Measurements from ENCODE around the gene NAV2.
A peak's percentile ranks its signal among the peaks of the same experiment; 100 is the strongest.
"Not testable (repeated sequence)": the region's sequence is repeated elsewhere in the genome, so short reads cannot be mapped to it uniquely, and the experiment has no call there.

NAV2 gene

GRCh38 chr11:19917069-19917468, 204.4 kb downstream of the NAV2 start:
- DNase-seq = peak in 5 of 56 donors; percentile 17 to 53 (median 20)

DNA sequence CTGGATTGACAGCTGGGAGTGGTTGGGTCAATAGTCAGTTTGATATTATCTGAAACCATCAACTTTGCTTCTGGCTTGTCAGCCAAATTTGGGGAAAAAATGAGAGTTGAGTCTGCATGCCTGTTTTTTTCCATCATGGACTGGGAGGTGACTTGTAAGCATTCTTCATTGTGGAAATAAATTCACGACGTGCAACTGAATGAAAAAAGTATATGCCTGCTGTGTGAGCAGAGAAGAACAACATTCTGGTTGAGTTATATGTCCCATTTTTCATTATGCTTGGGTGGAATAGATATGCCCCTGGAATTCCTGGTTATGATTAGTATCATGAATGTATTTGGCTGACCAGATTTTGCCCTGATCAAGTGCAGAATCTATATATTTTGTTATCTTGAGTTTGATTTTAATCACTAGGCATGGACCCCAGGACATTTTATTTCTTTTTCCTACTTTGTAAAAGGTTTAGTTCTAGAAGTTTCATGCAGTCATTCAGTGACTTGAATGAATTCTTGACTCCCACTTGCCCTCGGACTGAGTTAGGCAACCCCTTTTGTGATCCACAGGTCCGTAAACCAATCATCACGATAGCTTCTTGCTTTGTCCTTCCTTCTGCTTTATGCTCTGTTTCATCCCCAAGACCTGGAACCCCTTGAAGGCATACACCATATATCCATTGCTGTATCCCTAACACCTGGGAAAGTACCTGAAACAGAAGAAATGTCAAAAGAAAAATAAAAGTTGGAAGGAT, 205.8 kb downstream of the NAV2 start:
- DNase-seq = no peak

DNA sequence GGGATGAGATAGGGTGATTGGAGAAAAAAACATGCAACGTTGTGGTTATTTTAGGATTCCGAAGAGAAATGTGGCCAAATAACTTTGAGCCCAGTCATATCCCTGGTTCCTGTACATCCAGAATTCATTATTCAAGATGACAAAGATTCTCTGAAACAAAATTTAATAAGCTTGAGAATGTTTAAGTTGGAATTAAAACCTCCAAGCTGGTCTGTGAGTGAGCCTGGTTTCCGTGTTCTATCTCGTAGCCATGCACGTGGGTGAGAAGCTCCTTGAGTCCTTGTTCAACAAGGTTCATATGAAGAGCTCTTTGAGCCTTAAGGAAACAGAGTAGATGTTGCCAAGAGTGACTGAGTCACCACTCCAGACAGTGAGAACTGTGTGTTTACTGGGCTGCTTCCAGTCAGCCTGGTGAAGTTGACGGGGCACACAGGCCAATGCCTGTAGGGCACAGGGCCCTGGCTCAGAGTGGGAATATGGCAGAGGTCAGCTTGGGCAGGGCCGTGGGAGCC, 206.5 kb downstream of the NAV2 start:
- peak in 5 of 56 donors; percentile 5 to 76 (median 20) for DNase-seq

DNA sequence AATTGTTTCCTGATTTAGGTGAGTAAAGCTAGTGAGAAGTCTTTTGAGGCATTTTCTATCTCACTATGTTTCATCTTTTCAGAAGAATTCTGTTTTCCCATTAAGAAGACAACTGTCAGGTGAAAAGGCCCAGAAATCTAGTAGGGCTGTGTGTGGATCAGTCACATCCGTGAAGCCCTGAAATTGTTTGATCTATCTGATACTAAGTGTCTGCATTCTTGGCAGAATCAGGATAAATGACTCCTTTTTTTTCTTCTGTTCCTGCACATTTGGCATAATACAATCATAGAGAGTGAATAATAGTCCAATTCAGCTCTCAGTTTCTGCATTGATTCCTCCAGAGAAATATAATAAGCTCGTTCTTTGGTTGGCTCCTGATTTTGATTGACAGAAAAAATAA, 208.3 kb downstream of the NAV2 start:
- no peak for DNase-seq

DNA sequence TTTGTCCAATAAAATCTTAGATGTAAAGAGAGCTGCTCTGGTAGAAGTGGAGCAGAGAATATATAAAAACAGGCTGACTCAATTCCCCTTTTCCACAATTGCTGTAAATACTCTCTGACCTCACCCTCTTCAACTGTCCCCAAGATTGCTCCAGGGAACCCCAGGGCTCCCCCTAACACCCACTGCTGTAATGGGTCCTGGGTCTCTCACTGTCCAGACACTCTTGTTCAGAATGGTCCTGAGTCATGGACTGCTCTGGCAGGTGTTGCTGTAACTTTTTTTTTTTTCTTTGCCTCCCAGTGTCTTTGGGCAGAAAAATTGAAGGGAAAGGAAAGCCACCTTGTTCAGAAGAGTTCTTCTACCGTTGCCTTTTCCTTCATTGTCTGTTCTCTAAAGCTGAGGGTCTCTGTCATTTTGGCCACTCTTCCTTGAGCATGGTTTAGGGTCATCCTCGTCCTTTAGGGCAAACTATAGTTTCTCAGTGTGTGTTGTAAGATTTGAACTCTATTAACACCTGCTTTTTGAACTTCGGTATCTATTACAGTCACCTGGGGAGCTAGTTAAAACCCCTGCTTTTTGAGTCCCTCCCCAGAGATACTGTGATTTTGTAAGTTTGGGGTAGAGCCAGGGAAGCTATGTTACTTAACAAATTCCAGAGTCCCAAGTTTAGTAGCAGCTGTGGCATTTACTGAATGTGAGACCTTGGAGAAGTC, 209.5 kb downstream of the NAV2 start:
- DNase-seq = no peak

DNA sequence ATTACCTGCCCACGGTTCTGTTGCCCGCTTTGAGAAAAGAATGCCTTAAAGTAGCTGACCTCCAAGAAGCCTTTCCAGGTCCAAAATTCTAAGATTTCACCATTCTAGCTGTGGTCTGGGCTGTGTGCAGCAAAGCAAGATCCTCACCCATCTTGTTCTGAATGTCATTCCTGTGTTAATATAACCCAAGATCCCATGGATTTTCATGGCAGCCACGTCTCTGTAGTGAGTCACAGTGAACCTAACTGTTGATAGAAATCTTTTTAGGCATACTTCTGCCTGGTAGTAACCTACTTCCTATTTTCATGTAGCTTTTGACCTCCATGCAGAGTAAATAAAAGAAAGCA, 210.0 kb downstream of the NAV2 start:
- DNase-seq = no peak

DNA sequence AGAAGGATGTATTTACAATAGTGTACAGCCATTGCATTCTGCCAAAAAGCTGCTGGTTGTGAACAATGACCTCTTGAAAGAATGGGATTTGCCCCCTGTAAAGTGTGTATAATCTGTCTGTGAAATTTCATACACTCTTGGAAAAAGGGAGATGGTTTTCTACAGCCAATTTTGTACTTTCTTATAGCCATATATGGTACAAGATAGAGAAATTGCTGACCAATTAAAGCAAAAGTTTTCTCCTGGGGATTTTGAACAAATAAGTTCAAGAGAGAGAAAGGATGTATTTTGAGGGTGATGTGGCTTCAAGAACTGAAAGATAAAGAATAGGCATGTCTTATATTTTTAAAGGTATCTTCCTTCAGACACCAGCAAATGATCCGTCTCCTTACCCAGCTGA, 211.0 kb downstream of the NAV2 start:
- DNase-seq = no peak

DNA sequence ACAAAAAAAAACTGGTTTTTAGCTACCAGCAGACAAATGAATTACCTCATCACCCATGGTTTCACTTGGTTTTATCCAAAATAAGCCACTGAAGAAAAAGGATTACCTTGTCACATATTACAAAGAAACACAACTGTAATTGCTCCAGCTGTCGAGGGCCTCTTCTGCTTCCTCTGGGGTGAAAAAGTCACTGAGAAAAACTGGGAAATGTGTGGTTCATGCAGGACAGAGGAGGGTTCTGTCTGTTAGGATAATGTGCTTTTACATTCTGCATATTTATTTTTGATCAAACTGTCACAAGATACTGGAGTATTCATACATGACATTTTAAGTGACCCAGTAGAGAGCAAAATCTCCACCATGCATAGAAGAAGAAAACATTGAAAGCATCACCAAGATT, 211.7 kb downstream of the NAV2 start:
- DNase-seq = no peak

GRCh38 chr11:19924716-19925115, 212.1 kb downstream of the NAV2 start:
- DNase-seq = no peak

DNA sequence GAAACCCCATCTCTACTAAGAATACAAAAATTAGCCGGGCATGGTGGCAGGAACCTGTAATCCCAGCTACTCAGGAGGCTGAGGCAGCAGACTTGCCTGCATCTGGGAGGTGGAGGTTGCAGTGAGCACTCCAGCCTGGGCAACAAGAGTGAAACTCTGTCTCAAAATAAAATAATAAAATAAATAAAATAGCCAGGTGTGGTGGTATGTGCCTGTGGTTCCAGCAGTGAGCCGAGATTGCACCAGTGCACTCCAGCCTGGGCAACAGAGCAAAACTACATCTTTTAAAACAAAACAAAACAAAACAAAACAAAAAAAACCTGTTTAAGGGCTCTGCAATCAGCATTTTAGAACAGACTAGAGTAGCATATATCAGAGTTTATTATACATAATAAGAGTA, 214.8 kb downstream of the NAV2 start:
- not testable (repeated sequence) for DNase-seq

DNA sequence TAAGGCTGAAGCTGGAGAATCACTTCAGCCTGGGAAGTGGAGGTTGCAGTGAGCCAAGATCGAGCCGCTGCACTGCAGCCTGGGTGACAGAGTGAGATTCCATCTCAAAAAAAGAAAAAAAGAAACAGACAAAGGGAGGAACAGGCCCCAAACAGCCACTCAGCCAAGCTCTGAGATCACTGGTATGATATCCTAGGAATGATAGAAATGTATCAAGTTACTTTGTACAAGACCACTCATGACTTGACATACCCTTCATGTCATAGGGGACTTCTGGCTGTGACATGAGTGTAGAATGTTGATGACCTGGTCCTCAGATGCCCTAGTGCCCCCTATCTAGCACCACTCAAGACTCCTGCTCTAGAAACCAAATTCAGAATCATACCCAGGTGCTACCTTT, 216.5 kb downstream of the NAV2 start:
- no peak for DNase-seq

DNA sequence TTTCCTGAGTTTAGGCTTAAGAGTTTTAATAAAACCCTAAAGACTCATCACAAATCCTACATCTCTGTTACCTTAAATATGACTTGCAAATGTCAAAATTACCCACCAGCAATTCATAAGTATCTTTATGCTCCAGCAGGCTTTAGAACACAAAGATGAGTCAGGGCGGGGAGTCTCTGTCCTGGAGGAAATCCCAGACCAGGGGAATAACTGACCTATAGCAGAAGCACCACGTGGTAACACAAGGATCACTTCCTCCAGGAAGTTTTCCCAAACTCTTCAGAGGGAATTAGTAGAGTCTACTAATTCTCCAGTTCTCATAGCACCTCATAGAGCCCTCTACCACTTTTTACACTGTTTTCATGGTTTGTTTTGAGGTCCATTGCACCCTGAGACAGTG, 217.0 kb downstream of the NAV2 start:
- DNase-seq = no peak

DNA sequence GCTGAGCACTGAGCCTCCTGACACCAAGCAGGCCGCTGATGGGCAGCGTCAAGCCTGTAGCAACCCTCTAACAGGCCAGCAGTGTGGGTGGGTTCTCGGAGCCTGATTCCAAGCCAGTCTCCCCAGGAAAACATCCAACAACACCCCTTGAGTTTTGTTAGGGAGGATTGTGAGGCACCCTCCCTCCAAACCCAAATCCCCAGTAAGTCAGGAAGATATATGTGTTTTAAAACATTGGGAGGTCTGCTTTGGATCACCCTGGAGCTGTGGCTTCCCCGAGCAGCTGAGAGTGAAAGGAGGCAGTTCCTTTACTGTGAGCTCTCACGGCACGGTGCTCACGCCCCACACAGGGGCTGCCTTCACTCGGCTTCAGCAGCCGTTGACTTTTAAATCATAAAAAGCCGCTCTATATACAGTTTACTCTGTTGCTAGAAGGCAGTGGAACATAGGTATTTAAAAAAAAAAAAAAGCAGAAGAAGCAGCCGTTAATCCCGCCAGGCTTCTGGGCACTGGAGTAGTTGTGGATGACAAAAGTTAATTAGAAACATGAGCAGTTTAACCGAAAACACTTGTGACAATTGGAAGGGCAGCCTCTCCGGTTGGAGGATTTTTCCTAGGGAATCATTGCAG, 218.6 kb downstream of the NAV2 start:
- no peak for DNase-seq

DNA sequence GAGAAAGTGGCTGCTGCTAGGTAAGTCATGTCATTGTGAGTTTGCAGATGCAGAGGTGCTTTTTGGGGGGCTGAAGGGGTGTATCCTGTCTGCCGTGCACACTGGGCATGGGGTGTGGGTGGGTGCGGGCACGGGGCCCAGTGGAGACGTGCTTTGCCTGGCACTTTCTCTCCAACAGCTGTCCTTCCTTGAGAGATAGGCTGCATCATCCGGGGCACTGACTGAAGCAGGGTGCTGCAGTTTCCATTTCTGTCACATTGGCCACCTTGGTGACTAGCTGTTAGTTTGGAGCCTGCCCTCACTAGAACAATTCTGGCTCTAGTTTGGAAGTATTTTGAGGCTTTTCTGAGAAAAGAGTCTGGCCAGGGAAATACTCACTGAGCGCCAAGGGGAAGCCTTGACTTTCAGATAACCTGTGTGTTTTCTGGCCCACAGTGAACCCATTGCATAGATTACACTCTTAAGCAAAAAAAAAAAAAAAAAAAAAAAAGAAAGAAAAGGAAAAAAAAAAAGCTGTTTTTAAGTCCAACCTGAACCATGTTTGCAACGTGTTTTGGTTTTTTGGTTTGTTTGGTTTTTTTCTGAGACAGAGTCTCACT, 219.2 kb downstream of the NAV2 start:
- peak in 2 of 56 donors; percentile 21 to 29 for DNase-seq

GRCh38 chr11:19933132-19933735, 220.6 kb downstream of the NAV2 start:
- DNase-seq = no peak

DNA sequence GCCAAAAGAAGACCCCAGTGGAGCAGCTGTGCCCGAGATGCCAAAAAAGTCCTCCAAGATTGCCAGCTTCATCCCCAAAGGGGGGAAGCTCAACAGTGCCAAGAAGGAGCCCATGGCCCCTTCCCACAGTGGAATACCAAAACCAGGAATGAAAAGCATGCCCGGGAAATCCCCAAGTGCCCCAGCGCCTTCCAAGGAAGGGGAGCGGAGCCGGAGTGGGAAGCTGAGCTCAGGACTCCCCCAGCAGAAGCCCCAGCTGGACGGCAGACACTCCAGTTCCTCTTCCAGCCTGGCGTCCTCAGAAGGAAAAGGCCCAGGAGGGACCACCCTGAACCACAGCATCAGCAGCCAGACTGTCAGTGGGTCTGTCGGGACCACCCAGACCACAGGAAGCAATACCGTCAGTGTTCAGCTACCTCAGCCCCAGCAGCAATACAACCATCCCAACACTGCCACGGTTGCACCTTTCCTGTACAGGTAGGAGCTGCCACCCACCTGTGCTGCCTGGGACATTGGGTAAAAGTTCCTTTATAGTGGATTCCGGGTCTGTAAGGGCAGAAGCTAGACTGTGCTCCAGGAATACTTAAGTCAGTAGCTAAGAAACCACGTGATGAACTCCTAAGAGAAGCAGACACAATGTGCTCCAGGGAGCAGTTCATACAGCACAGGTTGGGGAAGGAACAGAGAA, 221.3 kb downstream of the NAV2 start:
- DNase-seq = no peak

DNA sequence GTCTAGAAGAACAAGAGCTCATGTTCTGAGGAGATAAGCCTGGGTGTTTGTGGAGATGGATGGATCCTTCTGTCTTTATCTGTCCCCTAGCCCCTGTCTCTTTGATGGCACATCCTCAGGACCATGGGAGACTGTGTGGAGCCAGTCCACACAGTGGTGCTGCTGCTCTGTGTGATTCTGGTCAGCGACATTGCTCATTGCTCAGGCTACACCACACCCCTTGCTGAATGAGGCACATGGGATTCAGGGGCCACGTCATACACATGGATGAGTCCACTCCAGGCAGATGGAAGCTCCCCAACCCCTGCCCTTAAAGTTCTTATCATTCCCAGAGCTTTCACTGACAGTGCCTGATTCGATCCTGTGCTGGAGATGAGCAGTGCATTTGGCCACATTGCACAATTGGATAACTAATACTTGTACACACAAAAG, 222.2 kb downstream of the NAV2 start:
- DNase-seq = peak in 2 of 56 donors; percentile 14 to 37

DNA sequence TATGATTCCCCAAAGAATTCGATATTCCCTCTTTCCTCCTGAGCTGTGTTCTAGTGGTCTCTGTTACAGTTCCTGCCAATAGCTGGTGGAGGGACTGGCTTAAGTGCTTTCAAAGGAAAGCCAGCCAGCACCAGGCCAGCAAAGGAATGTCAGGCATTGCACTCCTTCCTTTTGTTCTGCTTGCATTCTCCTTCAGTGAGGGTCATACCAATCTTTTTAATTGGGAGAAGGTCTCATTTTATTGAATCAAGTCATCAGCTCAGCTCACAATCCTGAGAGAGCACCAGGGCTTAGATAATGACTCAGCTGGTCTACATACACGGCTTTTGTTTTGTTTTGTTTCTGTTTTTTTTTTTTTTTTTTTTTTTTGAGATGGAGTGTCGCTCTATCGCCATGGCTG, 222.9 kb downstream of the NAV2 start:
- no peak for DNase-seq

DNA sequence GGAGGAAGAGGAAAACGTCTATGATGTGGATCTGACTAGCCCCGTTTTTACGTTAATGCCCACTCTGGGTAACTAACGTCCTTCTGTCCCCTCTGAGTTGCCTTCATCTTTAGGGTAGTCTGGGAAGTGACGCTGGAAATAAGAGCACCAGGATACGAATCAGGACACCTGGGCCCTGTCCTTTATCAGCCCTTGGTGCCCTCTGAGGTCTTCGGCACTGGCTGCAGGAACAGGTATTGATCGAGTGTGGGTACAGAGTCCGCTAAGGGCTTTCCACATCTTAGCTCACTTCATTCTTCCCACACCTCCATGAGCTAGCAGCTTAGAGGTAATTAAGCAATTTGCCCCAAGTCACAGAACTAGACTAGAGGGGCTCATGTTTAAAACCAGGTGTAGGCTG, 223.8 kb downstream of the NAV2 start:
- no peak for DNase-seq

DNA sequence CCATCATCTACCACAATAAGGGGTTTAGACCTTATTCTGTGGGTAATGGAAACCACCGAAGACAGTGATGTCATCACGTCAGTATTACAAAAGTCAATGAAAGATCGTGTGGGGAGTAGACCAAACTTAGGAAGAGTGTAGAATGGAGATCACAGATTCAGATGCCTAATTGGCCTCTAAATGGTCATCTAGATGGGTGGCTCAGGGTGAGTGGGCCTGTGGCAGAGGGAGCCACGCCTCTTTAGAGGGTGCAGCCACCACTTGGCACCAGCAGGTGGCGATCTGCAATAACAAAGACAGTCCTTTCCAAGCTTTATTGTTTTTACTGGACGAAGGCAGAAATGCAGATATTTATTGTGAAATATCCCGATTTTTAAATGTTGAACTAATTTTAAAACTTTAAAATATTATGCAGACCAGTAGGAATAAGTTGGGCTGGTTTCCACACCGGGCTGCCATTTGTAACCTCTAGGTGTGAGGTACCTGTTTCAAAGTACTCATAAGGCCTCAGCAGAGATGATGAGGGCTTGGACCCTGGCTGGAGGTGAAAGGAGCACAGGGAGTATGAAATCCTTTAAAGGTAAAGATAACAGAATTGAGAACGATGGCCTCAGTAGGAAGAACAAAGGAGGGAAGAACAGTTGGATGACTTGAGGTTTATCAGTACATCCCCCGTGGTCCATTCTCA, 225.7 kb downstream of the NAV2 start:
- peak in 8 of 56 donors; percentile 6 to 61 (median 14) for DNase-seq

Measured in nucleus accumbens (tissue), 56 donors.